Tibial nerve (tissue), 4 donors: Measurements from ENCODE around the gene MAP2K1.

Experiments used
- CTCF ChIP-seq, 5 experiments: fragments of 200-600 bp in 3 of 5; fragments of 450-650 bp in 2 of 5; sonication (generic) in 3 of 5; IDR thresholded peaks; one replicate each; pipeline ENCODE4 v1.5.1; 2016 to 2019; ENCODE audit warnings: antibody characterized with exemption in 5 of 5, mild to moderate bottlenecking in 3 of 5, moderate library complexity in 2 of 5
- EP300 ChIP-seq, 2 donors: sonication (generic); formaldehyde crosslinking; IDR thresholded peaks; one replicate each; pipeline ENCODE4 v1.6.1; 2017; ENCODE audit warnings: antibody characterized with exemption in 2 of 2, mild to moderate bottlenecking in 1 of 2
- POLR2A ChIP-seq, 2 donors: fragments of 450-650 bp; IDR thresholded peaks; one replicate each; pipeline ENCODE4 v1.6.1; 2017; ENCODE audit warnings: antibody characterized with exemption in 2 of 2, mild to moderate bottlenecking in 2 of 2, moderate library complexity in 2 of 2

GRCh38 chr15:66504563-66505429 lies 118.1 kb downstream of the MAP2K1 start, which contains the start of the genes RPL4 and ZWILCH:
- TF ChIP-seq POLR2A (IDR thresholded peaks at IDR 0.05) (peak; percentile 84 to 86), CTCF (IDR thresholded peaks at IDR 0.05) (peak in 3 of 5 experiments; percentile 21 to 45 (median 31)), EP300 (IDR thresholded peaks at IDR 0.05) (peak; percentile 71 to 94)
